ENCODE data around the gene CNTNAP2.

CNTNAP2 gene

GRCh38 chr7:147428075-147428474 is 1311.5 kb downstream of the CNTNAP2 start:
- no peak for DNase-seq

- no peak for DNase-seq
Observed at GRCh38 chr7:147429961-147430360, 1313.4 kb downstream of the CNTNAP2 start.

GRCh38 chr7:147432079-147432478 is 1315.5 kb downstream of the CNTNAP2 start:
- DNase-seq: no peak

GRCh38 chr7:147432576-147432975 is 1316.0 kb downstream of the CNTNAP2 start:
- no peak for DNase-seq

GRCh38 chr7:147436718-147437117 is 1320.1 kb downstream of the CNTNAP2 start:
- no peak for DNase-seq

GRCh38 chr7:147438216-147438615 is 1321.6 kb downstream of the CNTNAP2 start:
- no peak for DNase-seq

GRCh38 chr7:147443942-147444341 is 1327.3 kb downstream of the CNTNAP2 start:
- DNase-seq: no peak

GRCh38 chr7:147452816-147453215 is 1336.2 kb downstream of the CNTNAP2 start:
- no peak for DNase-seq

GRCh38 chr7:147465223-147465622 is 1348.6 kb downstream of the CNTNAP2 start:
- no peak for DNase-seq

GRCh38 chr7:147472556-147472955 is 1356.0 kb downstream of the CNTNAP2 start:
- no peak for DNase-seq

GRCh38 chr7:147474862-147475261 is 1358.3 kb downstream of the CNTNAP2 start:
- no peak for DNase-seq

GRCh38 chr7:147477526-147477925 is 1360.9 kb downstream of the CNTNAP2 start:
- no peak for DNase-seq

- no peak for DNase-seq
Observed at GRCh38 chr7:147478796-147479195, 1362.2 kb downstream of the CNTNAP2 start.

- DNase-seq: no peak
Observed at GRCh38 chr7:147483634-147484292, 1367.2 kb downstream of the CNTNAP2 start.

GRCh38 chr7:147485660-147486210 is 1369.1 kb downstream of the CNTNAP2 start:
- DNase-seq: no peak

GRCh38 chr7:147492606-147493005 is 1376.0 kb downstream of the CNTNAP2 start:
- no peak for DNase-seq

GRCh38 chr7:147496209-147496608 is 1379.6 kb downstream of the CNTNAP2 start:
- DNase-seq: no peak

- DNase-seq: no peak
Observed at GRCh38 chr7:147497246-147497645, 1380.6 kb downstream of the CNTNAP2 start.

GRCh38 chr7:147498081-147498480 is 1381.5 kb downstream of the CNTNAP2 start:
- no peak for DNase-seq

GRCh38 chr7:147509035-147509501 is 1392.5 kb downstream of the CNTNAP2 start:
- no peak for DNase-seq

GRCh38 chr7:147509541-147510200 is 1393.1 kb downstream of the CNTNAP2 start:
- no peak for DNase-seq

- no peak for DNase-seq
Observed at GRCh38 chr7:147510201-147510542, 1393.6 kb downstream of the CNTNAP2 start.

- no peak for DNase-seq
Observed at GRCh38 chr7:147510923-147511322, 1394.3 kb downstream of the CNTNAP2 start.

GRCh38 chr7:147513451-147513850 is 1396.8 kb downstream of the CNTNAP2 start:
- no peak for DNase-seq

Data from activated T-cell treated with anti-CD3 and anti-CD28 coated beads, Interleukin-2, amount 50 U/mL, for 48 hours (primary cell).